OCI-LY3 (cell line): ENCODE results near the gene ACLY.

Source experiments
- CTCF ChIP-seq: fragments of 200-600, 300-600 bp; sonication (generic); IDR thresholded peaks from 2 replicates; pipeline ENCODE4 v1.5.1; 2014; ENCODE audit warnings: antibody characterized with exemption, low read length, low read depth
- EZH2phosphoT487 ChIP-seq: fragments of 200-600 bp; shearing (Covaris generic); IDR thresholded peaks from 2 replicates; pipeline ENCODE4 v1.6.1; 2018; ENCODE audit warnings: antibody characterized with exemption, mixed run types, low read depth

GRCh38 chr17:41956522-41956921 is 37.8 kb upstream of the ACLY start:
- TF ChIP-seq CTCF, result no peak
- TF ChIP-seq EZH2phosphoT487, result no peak
